K562 (cell line): ENCODE results near the gene TMEM19. TPM values are rescaled to one million over a fixed set of nuclear protein-coding genes. Genes with fewer than 3 reads are reported as not detected.

Experiments
- DMBX1 ChIP-seq: fragments of 250-450 bp; sonication (Bioruptor Pico); IDR thresholded peaks from 2 replicates; pipeline ENCODE4 v1.8.0; 2022; ENCODE audit warnings: inconsistent platforms, mild to moderate bottlenecking, moderate library complexity, borderline replicate concordance
- MGA ChIP-seq: fragments of 450-650 bp; IDR thresholded peaks from 2 replicates; pipeline ENCODE4 v1.6.1; 2016; ENCODE audit warnings: mild to moderate bottlenecking, moderate library complexity
- TSHZ1 ChIP-seq: fragments of 250-450 bp; sonication (Bioruptor Pico); IDR thresholded peaks from 2 replicates; pipeline ENCODE4 v1.4.0; 2020; ENCODE audit warnings: mild to moderate bottlenecking, moderate library complexity
- YY1 ChIP-seq, 3 experiments: IDR thresholded peaks; 2 replicates each; pipeline ENCODE4 v1.6.1; 2011; ENCODE audit warnings: low read length in 2 of 3, mild to moderate bottlenecking in 2 of 3, moderate library complexity in 2 of 3, borderline replicate concordance in 1 of 3, control low read depth in 1 of 3, low read depth in 1 of 3; ENCODE audit not compliant: insufficient read depth in 3 of 3, insufficient replicate concordance in 2 of 3, control insufficient read depth in 1 of 3, insufficient read length in 1 of 3; ENCODE audit errors: extremely low read depth in 1 of 3
- ZBTB43 ChIP-seq: sonication (generic); formaldehyde crosslinking; IDR thresholded peaks from 2 replicates; pipeline ENCODE4 v1.8.0; 2023; ENCODE audit warnings: mild to moderate bottlenecking, missing genetic modification reagents
- ZNF561 ChIP-seq: fragments of 450-650 bp; formaldehyde crosslinking; conservative IDR thresholded peaks from 2 replicates; pipeline ENCODE4 v1.4.0; 2020; ENCODE audit warnings: mild to moderate bottlenecking, moderate library complexity
- polyA plus RNA-seq, 8 experiments: library from polyadenylated mRNA; depleted of rRNA in 4 of 8; stranded (reverse) in 5 of 8; unstranded in 3 of 8; fragments of >200 nt; fragmentation: Nextera tagmentation in 2 of 8; fragmentation: Illumina TruSeq in 1 of 8; extraction: Ambion mirVana in 2 of 8; extraction: Trizol in 1 of 8; gene quantifications; 2 replicates each; pipeline versions ENCODE4 v1.2.1 to v1.2.3, GENCODE V29; 2011 to 2014; ENCODE audit warnings: inconsistent platforms in 1 of 8, missing spikeins in 1 of 8
- total RNA-seq, 7 experiments: library from RNA; depleted of rRNA in 6 of 7; stranded (reverse); fragments of >200 nt in 6 of 7; fragmentation: Illumina TruSeq in 2 of 7; extraction: Trizol in 2 of 7; gene quantifications; 2 replicates each; pipeline versions ENCODE4 v1.2.1 to v1.2.3, GENCODE V29; 2011 to 2021; ENCODE audit warnings: low replicate concordance in 1 of 7
- TF ChIP-seq, protein P1 (sequence below): sonication (generic); formaldehyde crosslinking; IDR thresholded peaks from 2 replicates; pipeline ENCODE4 v1.8.0; 2022; ENCODE audit warnings: missing genetic modification reagents, mild to moderate bottlenecking, moderate library complexity, borderline replicate concordance

Gene TMEM19
- total and polyA plus RNA-seq, 9 of the 15 experiments (the other 6 are each of a cell fraction or from before 2014, with no cell fraction given) = 8.2 to 24.2 (median 17.2) TPM

GRCh38 chr12:71685914-71686657 lies at the start of gene TMEM19 (continued):
- TF ChIP-seq TSHZ1 (CRISPR knock-in tag) = no peak
- TF ChIP-seq YY1 (IDR thresholded peaks at IDR 0.05; ENCODE audit: borderline replicate concordance in 1 of 3, control insufficient read depth in 1 of 3, extremely low read depth in 1 of 3, insufficient read depth in 3 of 3, insufficient read length in 1 of 3, insufficient replicate concordance in 2 of 3, low read depth in 1 of 3, low read length in 2 of 3) = peak in 1 of 3 experiments; percentile 40
- TF ChIP-seq MGA = peak; percentile 91
- no peak for TF ChIP-seq ZNF561
- TF ChIP-seq, protein P1, sequence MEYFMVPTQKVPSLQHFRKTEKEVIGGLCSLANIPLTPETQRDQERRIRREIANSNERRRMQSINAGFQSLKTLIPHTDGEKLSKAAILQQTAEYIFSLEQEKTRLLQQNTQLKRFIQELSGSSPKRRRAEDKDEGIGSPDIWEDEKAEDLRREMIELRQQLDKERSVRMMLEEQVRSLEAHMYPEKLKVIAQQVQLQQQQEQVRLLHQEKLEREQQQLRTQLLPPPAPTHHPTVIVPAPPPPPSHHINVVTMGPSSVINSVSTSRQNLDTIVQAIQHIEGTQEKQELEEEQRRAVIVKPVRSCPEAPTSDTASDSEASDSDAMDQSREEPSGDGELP (CRISPR knock-in tag) = peak; percentile 82
- peak; percentile 27; the same call in 1 of the 2 replicates for TF ChIP-seq DMBX1 (CRISPR knock-in tag)
- no peak for TF ChIP-seq ZBTB43 (CRISPR knock-in tag)
